GM19467 (cell line): ENCODE results near the gene TLNRD1.

Experiments
- ATAC-seq: cut with Tn5 transposase; IDR thresholded peaks from one replicate; pipeline ENCODE4 v1.9.1; 2021; ENCODE audit warnings: mild to moderate bottlenecking, moderate library complexity; ENCODE audit not compliant: unreplicated experiment

The TLNRD1 gene

DNA sequence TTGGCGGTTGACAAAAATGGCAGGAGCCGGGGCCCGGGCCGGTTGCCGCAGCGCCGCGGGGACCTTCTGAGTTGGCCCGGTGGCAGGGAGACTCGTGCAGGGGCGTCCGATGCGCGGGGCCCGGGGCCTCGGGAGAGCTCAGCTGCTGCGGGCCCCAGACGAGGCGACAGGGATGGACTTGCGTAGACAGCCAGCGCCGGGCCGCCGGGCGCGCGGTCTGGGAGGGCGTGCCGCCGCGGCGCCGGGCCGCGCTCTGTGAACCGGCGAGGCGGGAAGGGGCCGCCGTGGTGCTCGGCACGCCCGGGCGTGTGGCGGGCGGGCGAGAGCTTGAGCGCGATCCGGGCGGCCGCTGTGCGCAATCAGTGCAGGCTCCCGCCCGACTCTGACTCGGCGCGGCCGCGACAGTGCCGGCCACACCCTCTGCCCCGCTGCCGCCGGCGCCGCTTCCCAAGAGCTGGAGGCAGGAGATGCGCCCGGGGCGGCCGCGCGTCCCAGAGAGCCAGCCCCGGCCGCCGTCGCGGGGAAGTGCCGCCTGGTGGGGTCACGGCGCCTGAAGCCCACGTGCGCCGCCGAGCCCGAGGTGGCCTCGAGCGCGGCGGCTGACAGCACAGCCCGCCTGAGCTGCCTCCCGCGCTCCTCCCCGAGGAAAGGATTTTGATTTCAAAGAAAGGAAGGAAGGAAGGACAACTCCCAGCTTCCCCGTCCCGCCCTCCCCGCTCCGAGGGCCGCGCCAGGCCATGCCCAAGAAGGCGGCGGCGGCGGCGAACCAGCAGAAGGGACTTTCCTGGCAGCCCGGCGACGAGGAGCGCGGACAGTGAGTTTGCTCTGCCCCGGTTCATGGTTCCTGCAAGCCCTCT lies 657 bp downstream of the TLNRD1 start:
- ATAC-seq, result peak; percentile 28

DNA sequence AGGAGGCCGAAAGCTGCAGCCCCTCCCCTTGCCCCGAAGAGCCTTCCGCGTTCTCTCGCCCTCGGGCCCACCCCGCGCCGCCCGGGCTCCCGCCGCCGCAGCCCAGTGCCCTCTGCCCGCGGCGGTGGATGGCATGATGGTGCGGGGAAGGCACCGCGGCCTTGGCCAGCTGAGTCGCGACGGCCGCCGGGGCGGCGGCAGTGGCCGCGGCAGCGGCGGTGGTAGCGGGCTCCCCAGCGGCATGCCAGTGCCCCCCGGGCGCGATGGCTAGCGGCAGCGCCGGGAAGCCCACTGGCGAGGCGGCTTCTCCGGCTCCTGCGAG lies 1.2 kb downstream of the TLNRD1 start:
- no peak for ATAC-seq

DNA sequence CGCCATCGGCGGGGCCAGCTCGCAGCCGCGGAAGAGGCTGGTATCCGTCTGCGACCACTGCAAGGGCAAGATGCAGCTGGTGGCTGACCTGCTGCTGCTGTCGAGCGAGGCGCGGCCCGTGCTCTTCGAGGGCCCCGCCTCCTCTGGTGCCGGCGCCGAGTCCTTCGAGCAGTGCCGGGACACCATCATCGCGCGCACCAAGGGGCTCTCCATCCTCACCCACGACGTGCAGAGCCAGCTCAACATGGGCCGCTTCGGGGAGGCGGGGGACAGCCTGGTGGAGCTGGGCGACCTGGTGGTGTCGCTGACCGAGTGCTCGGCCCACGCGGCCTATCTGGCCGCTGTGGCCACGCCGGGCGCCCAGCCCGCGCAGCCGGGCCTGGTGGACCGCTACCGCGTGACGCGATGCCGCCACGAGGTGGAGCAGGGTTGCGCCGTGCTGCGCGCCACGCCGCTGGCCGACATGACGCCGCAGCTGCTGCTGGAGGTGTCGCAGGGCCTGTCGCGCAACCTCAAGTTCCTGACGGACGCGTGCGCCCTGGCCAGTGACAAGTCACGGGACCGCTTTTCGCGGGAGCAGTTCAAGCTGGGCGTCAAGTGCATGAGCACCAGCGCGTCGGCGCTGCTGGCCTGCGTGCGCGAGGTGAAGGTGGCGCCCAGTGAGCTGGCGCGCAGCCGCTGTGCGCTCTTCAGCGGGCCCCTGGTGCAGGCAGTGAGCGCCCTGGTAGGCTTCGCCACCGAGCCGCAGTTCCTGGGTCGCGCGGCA lies 1.8 kb downstream of the TLNRD1 start:
- ATAC-seq, result no peak

DNA sequence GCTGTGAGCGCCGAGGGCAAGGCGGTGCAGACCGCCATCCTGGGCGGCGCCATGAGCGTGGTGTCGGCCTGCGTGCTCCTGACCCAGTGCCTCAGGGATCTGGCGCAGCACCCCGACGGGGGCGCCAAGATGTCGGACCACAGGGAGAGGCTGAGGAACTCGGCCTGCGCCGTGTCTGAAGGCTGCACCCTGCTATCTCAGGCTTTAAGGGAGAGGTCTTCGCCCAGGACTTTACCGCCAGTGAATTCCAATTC lies 2.3 kb downstream of the TLNRD1 start:
- no peak for ATAC-seq

DNA sequence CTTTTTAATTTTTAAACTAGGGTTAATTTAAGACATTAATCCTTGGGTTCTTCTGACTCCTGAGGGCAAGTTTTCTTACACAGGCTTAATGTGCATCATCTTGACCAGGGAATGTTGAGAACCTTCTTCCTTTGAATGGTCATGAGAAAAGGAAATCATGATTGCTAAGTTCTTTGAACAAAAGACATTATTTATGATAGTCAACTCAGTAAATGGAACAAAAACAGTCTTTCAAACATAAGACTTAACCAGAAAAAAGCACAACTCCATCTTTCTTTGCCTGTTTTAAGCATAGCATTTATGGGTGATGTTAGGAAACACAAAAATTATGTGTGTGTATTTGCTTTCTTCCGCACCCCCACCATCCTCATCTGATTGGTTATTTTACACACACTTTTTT lies 5.4 kb downstream of the TLNRD1 start:
- no peak for ATAC-seq

DNA sequence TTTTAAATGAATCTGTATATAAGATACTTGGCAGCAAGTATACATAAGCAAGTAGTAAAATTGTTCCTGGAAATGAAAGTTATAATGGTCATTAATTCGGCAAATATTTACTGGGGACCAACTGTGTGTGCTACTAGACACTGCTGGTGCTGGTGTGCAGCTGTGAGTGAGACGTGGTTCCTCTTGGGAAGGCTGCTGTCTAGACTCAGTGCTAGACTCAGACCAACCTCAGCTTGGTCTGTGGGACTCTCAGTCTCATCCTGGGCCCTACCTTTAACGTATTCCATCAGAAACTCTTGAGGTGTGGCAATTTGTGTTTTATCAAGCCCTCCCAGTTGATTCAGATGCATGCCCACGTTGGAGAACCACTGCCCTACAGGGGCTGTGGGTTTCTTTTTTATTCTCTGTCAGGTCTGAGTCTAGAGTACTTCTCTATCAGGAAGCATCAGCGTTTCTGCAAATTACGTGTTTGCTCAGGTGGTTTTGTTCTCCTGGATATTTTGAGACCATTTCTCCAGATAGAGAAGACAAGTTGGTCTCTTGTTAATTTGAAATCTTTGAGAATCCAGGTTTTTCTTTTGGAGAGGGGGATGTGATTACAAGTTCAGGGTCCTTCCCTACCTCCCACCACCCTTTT lies 6.8 kb downstream of the TLNRD1 start:
- ATAC-seq, result no peak

DNA sequence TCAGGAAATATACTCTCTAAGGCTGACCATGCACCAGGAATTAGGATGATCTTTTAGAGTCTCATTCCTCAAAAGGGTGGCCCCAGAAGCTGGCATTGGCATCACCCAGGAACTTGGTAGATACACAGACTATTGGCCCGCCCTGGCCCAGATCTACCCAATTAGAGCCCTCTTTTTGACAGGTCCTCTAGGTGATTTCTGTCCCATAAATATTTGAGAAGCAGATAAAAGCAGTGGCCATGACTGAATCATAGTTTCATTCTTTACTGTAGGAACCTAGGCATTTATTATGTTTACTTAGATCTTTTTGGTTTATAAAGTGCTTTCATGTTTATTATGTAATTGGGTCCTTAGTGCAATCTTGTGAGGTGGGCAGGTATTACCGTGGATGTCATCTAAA lies 7.6 kb downstream of the TLNRD1 start:
- no peak for ATAC-seq

DNA sequence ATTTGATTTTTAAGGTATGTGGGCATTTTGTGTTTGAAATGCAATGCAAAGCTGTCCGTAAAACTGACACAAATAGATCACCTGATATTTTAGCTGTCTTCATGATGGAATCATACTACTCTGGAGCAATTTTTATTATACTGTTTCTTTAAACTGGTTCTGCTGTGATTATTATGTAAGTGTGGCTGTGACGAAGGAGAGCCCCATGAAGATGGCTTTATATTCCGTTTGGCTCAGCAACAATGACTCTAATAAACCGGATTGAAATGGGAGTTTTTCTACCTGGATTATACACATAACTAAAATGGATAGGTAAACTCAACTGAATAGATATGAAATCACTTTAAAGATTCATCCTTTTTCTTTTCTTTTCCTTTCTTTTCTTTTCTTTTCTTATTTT lies 9.4 kb downstream of the TLNRD1 start:
- no peak for ATAC-seq

DNA sequence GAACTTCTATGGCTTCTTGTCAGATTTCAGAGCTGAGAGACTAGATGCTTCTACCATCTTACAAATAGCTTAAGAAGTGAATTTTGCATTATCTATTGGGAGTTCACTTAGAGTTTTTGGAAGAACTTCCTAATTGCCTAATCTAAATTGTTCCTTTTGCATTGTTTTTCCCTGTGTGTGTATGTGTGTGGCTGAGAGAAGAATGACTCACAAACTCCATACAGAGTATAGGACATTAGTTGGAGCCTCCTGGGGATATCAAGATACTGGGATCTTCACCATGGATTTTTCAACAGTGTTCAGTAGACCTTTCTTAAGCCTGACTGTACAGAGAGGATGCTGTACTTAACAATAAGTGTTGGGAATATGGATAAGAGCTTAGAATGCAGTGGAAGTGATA lies 10.9 kb downstream of the TLNRD1 start:
- ATAC-seq, result no peak

DNA sequence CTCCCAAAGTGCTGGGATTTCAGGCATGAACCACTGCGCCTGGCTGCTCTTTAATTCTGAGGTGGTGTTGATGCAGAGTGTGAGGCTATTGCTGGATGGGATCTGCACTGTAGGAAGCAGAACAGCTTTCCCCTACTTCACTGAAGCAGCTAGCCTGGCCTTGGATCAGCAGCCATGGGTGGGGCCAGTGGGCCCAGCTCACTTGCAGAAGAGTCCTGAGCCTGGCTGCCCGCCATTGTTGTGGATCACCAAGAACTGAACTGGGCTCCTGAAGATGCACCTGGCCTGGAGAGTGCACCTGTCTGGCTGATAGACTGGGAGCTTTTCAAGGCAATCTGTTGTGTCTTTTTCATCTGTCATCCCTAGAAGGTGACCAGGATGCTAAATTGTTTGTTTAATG lies 11.9 kb downstream of the TLNRD1 start:
- ATAC-seq, result no peak

DNA sequence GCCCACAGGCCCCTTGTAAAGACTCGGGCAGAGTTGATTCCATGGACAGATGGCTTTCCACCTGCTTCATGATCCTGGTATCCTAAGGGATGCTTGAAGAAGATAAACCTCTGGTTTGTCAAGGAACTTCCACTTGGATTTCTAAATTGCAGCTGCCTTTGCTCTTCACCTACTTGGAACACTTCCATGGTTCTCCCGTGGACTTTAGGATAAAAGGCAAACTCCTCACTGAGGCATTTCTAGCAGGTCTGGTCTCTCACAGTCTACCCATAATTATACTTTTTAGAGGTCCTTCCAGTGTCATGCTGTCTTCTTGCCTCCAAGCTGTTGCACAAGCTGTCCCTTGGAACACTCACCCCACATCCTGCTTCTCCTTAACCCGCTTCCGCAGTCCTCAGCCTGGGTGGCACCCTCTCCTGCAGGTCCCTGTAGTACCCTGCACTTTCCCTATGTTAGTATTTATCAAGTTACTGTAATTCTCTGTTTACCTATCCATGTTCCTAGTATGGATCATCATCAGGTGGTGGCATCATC lies 12.7 kb downstream of the TLNRD1 start:
- no peak for ATAC-seq

DNA sequence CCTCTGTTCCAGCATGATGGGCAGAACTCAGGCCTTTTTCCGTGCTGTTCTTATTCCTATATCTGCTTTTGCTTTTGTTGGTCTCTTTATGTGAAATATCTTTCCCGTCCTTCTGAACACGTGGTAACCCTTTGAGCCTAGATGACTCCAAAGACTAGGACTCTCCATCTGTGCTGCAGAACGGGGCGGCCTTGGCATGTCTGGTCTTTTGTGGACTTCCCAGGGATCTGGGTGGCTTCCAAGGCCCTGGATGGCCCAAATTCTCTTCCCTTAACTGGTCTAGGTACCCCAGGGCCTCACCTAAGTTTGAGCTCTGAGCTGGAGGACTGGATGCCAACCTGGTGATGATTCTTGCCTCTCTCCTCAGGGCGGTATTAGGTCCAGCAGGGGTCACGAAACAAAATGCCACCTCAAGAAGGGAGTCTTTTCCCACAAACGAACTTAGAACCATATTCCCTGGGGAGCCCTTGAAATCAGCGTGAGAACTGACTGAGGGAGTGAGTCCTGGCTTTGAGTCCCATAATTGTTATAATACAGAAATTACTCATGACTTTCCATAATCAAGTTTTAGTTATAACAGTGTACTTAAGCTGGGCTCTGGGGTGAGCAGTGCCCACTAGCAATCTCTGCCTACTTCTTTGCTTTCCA lies 13.8 kb downstream of the TLNRD1 start:
- ATAC-seq, result no peak

DNA sequence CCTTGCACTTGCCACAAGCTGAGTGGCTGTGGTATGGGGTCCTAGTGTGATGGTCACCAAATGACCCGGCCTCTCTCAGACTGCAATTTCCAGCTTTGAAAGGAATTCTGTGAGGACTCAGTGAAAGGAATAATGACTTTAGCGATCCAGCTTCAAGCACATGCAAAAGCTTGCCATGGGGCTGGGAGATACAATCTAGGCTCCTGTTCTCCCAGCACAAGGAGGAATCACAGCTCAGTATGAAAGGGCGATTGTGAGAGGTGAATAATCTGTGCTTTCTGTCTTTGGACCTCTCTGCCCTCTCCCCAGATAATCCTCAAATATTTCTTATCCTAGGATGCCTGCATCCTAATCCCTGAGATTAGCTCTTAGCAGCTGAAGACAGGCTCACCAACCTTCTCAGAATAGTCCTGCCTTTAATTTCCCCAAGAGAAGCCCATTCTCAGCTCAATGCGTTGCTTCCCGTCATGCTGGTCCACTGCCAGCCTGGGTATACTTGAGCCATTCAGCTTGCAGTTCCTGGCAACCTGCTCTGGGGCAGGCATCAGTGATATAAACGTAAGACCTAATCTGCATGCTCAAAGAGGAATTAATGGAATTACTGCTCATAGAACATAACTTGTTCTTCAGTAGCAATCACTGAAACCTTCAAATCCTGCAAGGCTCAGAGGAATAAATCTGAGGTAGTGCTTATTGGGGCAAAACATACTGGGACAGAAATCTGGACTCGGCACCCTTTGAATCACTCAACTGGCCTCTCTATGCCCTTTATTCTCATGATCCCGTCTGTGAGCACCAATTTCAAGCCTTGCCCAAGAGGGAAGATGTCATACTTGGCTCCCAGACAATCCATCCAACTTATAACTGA lies 15.1 kb downstream of the TLNRD1 start:
- ATAC-seq, result no peak

DNA sequence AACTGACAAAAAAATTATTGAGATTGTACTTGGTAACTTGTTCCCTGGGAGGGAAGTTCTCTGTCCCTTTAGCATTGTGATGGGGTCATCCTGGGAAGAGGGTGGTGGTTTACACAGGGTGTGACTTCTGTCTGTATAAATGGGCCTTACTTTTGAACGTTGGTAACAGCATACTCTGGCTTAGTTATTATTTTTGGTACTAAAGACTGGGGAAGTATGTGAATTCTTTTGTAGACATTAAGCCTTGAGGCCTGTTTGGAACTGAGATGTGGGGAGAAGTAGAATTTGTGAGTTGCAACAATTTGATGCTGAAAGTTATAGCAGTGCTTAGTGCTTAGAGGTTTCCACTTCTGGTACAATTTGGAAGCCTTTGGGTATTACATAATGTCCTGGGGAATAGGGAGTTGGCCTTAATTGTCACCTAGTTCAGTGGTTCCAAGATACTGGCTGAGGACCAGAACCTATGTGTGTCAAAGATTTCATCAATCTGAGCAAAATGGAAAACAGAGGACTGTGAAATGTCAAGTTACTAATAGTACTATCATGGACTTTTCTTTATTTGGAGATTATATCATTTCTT lies 15.9 kb downstream of the TLNRD1 start:
- ATAC-seq, result no peak

DNA sequence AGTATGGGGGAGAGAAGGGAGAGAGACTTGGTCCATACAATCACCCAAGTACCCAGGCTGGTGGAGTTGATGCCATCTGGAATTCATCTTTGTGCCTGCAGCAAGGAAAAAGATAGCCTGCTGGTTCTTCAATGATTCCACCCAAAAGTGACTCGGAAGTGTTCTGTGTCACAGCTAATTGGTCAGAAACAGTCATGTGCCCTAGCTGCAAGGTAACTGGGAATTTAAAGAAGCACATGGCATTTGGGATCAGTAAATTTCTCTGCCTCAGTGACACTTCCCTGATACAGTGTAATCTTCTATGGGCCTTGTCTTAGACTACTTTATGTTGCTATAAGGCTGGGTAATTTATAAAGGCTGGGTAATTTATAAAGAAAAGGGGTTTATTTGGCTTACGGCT lies 17.5 kb downstream of the TLNRD1 start:
- no peak for ATAC-seq

DNA sequence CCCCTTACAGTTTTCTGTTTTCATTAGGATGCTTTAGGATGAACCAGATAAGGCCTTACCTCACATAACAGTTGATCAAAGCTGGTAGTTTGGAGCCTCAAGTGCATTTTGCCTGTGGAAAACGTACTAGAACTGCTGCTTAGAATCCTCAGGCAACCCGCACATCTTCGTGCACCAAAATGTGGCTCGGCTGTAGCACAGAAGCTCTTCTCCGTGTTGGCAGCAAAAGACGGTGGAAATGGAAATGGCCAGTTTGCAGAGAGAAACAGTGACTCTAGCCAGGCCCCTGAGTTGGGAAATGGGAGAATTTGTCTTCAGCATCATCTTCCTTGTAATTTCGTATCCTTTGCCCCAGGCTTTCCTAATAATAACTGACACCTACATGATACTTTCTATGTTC lies 20.6 kb downstream of the TLNRD1 start:
- no peak for ATAC-seq

DNA sequence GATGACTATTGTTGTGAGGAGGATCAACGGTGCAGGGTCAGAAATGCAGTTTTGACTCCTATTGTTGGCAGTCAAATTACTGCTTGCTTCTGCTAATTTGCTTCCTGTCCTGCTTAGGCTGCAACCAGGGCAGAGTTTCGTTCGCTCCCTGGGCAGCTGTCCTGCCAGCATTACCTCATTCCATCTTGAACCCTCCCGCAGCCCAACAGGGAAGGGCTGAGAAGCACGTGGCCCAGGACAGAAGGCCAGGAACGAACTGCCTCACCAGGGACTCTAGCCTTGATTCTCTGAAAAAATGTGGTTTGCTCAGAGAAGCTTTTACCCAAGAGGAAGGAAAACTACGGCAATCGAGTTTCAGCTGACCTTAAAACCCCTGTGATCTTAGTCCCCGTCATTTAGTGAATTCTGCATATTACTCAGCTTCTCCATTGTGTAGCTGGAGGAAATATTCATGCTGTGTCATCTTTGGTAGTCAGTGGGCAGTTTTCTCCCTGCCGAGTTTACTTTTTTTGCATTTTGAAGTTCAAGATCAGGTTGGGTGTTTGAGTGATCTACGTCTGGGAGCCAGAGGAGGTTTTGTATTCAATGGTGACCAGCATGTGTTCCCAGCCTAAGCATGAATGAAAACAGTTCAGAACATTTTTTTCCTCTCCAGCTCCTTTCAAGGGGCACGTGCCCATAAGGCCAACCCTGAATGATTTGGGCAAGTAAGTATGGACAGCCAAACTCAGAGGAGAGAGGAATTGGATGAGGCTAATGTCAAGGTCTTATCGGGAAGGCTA lies 23.0 kb downstream of the TLNRD1 start:
- ATAC-seq, result peak; percentile 83

DNA sequence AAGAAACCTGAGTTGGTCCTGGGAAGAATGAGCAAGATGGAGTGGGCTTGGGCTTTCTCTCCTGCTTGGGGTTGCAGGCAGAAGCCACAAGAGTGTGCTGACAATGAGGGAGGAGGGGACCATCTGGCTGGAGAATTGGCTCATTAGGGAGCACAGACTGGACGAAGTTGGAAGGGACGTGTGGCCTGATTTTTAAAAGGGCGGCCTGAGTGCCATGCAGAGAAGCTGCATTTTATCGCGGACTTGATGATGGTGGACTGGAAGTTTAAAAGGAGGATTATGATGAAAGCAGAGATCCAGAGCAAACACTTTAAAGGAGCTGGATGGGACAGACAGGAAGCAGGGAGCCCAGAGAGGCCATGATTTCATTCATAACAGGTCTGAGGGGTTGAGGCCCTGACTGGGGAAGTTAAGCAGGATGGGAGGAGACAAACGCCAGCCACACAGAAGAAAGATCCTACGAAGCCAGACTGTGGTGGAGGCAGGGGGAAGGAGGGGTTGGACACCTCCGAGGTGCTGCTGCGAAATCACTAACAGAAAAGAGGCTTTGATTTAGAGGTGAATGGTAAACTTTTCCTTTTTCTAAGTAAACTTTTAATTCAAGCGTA lies 23.6 kb downstream of the TLNRD1 start:
- no peak for ATAC-seq

DNA sequence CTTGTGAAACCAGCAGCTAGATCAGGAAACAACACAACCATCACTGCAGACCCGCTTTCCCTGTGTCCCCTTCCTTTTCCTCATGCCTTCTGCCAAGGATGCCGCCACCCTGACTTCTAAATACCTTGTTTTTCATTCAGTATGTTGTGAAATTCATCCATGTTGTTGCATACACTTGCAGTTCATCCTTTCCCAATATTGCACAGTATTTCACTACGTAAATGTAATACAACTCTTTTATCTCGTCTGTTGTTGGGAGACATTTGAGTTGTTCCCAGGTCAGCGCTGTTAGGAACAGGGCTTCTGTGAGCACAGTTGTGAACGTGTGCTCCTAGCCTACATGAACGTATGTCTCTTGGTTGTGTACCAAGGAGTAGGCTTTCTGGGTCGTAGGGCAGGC lies 24.2 kb downstream of the TLNRD1 start:
- ATAC-seq, result no peak
